Spleen (tissue), 7 donors: ENCODE results near the gene WIPI1.

Experiments
- CTCF ChIP-seq, 11 experiments: fragments of 200-600 bp in 7 of 11; fragments of 450-650 bp in 4 of 11; sonication (generic) in 4 of 11; IDR thresholded peaks in 8 of 11; conservative IDR thresholded peaks in 3 of 11; 1 replicate in 7 of 11; 2 replicates in 4 of 11; pipeline versions ENCODE4 v1.4.0 to v1.8.0; 2016 to 2021; ENCODE audit warnings: antibody characterized with exemption in 11 of 11, inconsistent platforms in 4 of 11, mild to moderate bottlenecking in 1 of 11
- POLR2A ChIP-seq, 3 donors: fragments of 450-650 bp; IDR thresholded peaks; one replicate each; pipeline ENCODE4 v1.5.1; 2017; ENCODE audit warnings: antibody characterized with exemption in 3 of 3, mild to moderate bottlenecking in 1 of 3
- POLR2AphosphoS5 ChIP-seq, 3 donors: sonication (generic); formaldehyde crosslinking; IDR thresholded peaks; one replicate each; pipeline ENCODE4 v1.5.1; 2017; ENCODE audit warnings: antibody characterized with exemption in 3 of 3
- donor health status: DM: no; HTN: no; CAD: no; lungs with moderate emphysema.
- donor health status: DM: no; HTN: no; CAD: no.
- donor health status: DM: no; HTN: no; CAD: no.

DNA sequence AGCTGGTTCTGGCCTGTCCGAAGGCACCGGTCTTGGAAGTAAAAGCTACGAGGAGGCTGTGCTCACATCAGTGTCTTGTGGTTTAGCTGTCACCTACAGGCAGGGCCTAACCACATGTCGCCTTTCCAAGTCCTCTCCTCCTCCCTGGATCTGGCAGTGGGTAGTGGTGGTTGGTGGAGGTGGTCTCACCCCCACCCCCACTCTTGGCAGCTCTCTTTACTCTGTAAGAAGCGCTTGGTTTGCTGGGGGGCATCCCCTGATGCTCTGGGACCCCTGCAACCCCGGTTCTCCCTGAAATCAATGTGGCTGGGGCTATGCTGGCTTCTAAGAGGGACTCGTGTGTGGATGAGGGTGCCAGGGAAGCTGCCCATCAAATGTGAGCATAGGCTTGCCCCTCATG lies 68.3 kb downstream of the WIPI1 start:
- TF ChIP-seq CTCF (IDR thresholded peaks at IDR 0.05 in 8 of 11, conservative IDR thresholded peaks at IDR 0.05 in 3 of 11), result no peak
- no peak for TF ChIP-seq POLR2A (IDR thresholded peaks at IDR 0.05)
- TF ChIP-seq POLR2AphosphoS5 (IDR thresholded peaks at IDR 0.05), result no peak
